GM18909 (cell line): ENCODE results near the gene FAM210A.

ENCODE experiments used
- ATAC-seq: cut with Tn5 transposase; IDR thresholded peaks from one replicate; pipeline ENCODE4 v1.9.1; 2021; ENCODE audit warnings: mild to moderate bottlenecking; ENCODE audit not compliant: unreplicated experiment, poor library complexity

The FAM210A gene

GRCh38 chr18:13625843-13626543 is 100.4 kb downstream of the FAM210A start:
- ATAC-seq = no peak

GRCh38 chr18:13625355-13625754 is 101.0 kb downstream of the FAM210A start:
- ATAC-seq = no peak

- no peak for ATAC-seq
Measured at GRCh38 chr18:13624563-13625237, 101.7 kb downstream of the FAM210A start.

- no peak for ATAC-seq
Measured at GRCh38 chr18:13623871-13624270, 102.5 kb downstream of the FAM210A start.

- no peak for ATAC-seq
Measured at GRCh38 chr18:13623348-13623747, 103.0 kb downstream of the FAM210A start.

- ATAC-seq = no peak
Measured at GRCh38 chr18:13622751-13623150, 103.6 kb downstream of the FAM210A start.

- no peak for ATAC-seq
Measured at GRCh38 chr18:13621886-13622619, 104.3 kb downstream of the FAM210A start.

- ATAC-seq = no peak
Measured at GRCh38 chr18:13621446-13621849, 104.9 kb downstream of the FAM210A start.

GRCh38 chr18:13620818-13621445 is 105.4 kb downstream of the FAM210A start:
- no peak for ATAC-seq

- no peak for ATAC-seq
Measured at GRCh38 chr18:13620206-13620672, 106.1 kb downstream of the FAM210A start.

- ATAC-seq = no peak
Measured at GRCh38 chr18:13619505-13620205, 106.7 kb downstream of the FAM210A start.

GRCh38 chr18:13618760-13619438 is 107.5 kb downstream of the FAM210A start:
- no peak for ATAC-seq

GRCh38 chr18:13617826-13618515 is 108.4 kb downstream of the FAM210A start:
- ATAC-seq = no peak

GRCh38 chr18:13616525-13617035 is 109.8 kb downstream of the FAM210A start:
- no peak for ATAC-seq

GRCh38 chr18:13616041-13616440 is 110.3 kb downstream of the FAM210A start:
- no peak for ATAC-seq

GRCh38 chr18:13615432-13615861 is 110.9 kb downstream of the FAM210A start:
- no peak for ATAC-seq

GRCh38 chr18:13614641-13615288 is 111.6 kb downstream of the FAM210A start:
- ATAC-seq = no peak
